Upper lobe of left lung (tissue), 4 donors: ENCODE results near the gene ZSCAN5B.
"Not testable (repeated sequence)": the region's sequence is repeated elsewhere in the genome, so short reads cannot be mapped to it uniquely, and the experiment has no call there.

Source experiments
- CTCF ChIP-seq, 6 experiments: fragments of 450-650 bp in 4 of 6; fragments of 200-600 bp in 2 of 6; sonication (generic) in 2 of 6; IDR thresholded peaks; one replicate each; pipeline ENCODE4 v1.5.1; 2016 to 2019; ENCODE audit warnings: antibody characterized with exemption in 6 of 6
- EP300 ChIP-seq, 4 donors: sonication (generic); formaldehyde crosslinking; IDR thresholded peaks; one replicate each; pipeline ENCODE4 v1.5.1; 2017; ENCODE audit warnings: antibody characterized with exemption in 4 of 4, control low read depth in 2 of 4
- POLR2A ChIP-seq, 4 donors: fragments of 450-650 bp; IDR thresholded peaks; one replicate each; pipeline ENCODE4 v1.5.1; 2016 to 2017; ENCODE audit warnings: antibody characterized with exemption in 4 of 4, mild to moderate bottlenecking in 2 of 4
- POLR2AphosphoS5 ChIP-seq, 2 donors: sonication (generic); formaldehyde crosslinking; IDR thresholded peaks; one replicate each; pipeline ENCODE4 v1.5.1; 2017; ENCODE audit warnings: antibody characterized with exemption in 2 of 2

DNA sequence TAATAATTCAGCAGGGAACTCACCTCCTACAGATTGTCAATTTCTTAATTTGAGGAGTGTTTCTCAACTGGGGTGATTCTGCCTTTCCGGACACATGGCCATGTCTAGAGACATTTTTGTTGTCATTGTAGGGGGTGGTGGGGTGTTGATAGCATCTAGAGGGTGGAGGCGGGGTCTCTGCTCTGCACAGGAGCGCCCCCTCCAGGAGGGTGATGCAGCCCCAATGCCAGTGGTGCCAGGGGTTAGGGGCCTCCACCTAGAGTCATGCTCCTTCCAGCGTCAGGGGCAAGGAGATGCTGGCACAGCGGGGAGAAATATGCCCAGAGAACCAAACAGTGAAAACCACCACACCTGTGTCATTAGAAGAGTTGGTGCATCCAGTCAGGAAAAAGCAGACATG is 10.0 kb upstream of the ZSCAN5B start:
- TF ChIP-seq CTCF, POLR2A, EP300, POLR2AphosphoS5 (IDR thresholded peaks at IDR 0.05): not testable (repeated sequence)
